GM12875 (cell line): ENCODE measurements around the gene MAFB.

ENCODE experiments used
- H3K4me3 ChIP-seq: one replicate; pipeline ENCODE4 v1.5.1; 2011; ENCODE audit warnings: low read depth, low read length, control low read depth
- TF ChIP-seq, protein P1 (sequence below): IDR thresholded peaks from 2 replicates; pipeline ENCODE4 v1.5.1; 2011; ENCODE audit warnings: low read depth, mild to moderate bottlenecking, control low read depth, inconsistent platforms, low read length, moderate library complexity, borderline replicate concordance; ENCODE audit not compliant: insufficient read depth

The MAFB gene

DNA sequence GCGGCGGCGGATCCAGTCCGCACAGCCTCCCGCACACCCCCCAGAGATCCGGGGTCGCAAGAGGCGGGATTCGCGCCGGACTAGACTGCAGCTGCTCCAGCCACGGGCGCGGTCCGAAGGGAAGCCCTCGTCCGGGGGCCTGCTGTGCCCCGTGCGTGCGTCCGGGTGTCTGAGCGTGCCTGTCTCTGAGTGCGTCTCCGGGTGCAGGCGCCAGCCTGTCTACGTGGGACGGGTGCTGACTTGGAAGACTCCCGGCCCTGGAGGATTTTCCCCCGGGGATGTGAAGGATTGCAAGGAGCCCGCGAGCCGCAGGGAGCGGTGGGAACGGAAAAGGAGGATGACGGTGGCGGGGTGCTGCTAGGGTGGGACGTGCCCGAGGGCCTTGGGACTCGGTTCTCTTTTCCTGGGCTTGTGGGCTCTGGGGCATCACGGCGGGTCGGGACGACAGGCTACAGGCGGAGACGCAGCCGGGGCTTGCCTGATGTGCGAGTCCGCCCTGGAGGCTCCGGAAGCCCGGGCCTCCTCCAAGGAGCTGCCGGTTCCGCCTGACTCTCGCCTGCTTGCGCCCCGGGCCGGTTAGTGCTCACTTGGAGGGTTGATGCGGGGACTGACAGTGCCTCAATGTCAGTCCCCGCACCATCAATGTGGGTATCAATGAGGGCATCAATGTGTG is 5.7 kb downstream of the MAFB start:
- no peak overlapping the region for H3K4me3 ChIP-seq
- TF ChIP-seq, protein P1, sequence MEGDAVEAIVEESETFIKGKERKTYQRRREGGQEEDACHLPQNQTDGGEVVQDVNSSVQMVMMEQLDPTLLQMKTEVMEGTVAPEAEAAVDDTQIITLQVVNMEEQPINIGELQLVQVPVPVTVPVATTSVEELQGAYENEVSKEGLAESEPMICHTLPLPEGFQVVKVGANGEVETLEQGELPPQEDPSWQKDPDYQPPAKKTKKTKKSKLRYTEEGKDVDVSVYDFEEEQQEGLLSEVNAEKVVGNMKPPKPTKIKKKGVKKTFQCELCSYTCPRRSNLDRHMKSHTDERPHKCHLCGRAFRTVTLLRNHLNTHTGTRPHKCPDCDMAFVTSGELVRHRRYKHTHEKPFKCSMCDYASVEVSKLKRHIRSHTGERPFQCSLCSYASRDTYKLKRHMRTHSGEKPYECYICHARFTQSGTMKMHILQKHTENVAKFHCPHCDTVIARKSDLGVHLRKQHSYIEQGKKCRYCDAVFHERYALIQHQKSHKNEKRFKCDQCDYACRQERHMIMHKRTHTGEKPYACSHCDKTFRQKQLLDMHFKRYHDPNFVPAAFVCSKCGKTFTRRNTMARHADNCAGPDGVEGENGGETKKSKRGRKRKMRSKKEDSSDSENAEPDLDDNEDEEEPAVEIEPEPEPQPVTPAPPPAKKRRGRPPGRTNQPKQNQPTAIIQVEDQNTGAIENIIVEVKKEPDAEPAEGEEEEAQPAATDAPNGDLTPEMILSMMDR = no peak

DNA sequence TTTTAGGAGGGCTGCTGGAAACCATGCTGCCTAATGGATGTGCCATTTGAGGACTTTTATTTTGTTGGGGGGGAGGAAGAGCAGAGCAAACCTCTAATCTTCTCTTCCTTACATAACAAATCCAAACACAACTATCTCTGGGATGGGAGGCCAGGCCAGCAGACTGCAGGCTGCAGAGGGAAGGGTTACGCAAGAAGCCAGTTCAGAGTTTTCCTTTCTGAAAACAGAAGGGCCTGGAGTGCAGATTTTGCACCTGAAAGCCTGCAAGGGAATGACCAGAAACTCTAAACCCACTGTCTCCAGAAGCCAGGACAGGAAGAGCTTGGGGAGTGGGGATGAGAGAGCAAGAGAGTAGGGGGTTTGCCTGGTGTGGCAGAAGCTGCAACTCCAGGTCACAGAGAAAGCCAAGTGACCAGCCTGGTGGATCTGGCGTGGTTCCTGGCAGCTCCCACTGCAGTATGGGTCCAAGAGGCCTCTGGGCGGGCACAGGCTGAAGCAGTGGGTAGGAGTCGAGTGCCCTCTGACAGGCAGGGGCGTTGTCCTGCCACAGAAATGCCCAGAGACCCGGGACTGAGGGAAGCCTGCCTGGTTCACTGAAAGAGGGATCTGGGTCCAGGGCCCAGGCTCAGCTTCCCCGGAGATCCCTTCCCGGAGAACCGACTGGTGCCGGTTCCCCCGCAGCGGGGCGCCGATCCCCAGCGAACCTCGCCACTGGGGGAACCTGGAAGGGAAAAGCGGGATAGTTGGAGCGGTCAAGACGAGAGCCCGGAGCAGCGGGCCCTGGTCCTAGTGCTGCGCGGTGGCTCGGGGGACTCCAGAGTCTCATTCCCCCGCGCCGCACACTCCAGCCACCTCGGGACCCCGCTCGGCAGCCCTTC is 6.7 kb downstream of the MAFB start:
- TF ChIP-seq, protein P1 = no peak
- no peak overlapping the region for H3K4me3 ChIP-seq

DNA sequence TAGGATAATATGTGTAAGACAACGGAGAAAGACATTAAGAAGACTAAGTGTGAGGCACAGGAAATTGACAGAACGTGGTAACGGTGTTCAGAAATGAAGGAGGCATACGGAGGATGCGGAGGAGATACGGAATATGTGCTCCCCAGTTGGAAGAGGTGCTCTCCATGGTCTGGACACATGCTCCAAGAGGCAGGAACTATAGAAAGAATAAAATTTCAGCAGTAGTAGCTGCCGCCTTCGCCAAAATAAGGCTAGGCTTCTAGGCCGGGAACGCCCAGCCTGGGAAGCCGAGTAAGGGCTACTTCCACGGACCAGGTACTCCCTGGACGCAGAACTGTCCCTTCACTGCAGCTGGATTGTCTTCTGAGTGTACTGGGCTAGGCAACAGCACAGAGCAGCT is 7.4 kb downstream of the MAFB start:
- H3K4me3 ChIP-seq = no peak overlapping the region
- TF ChIP-seq, protein P1 = no peak

DNA sequence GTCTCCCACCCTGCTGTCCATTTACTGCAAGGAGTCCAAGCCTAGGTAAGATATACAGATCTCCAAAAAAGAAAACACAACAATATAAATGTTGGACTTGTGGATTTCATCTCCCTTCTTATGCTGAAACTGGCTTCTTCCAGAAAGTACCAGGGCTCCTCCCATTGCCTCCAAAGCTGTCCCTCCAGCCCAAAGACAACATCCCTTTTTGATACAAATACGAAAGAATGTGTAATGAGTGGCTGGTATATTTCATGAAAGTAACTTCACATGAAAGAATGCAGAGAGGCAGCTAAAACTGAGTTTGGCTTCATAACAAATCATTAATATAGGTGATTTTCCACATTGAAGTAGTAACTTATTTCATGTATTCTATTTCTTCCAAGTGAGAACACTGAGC is 7.9 kb downstream of the MAFB start:
- TF ChIP-seq, protein P1 = no peak

DNA sequence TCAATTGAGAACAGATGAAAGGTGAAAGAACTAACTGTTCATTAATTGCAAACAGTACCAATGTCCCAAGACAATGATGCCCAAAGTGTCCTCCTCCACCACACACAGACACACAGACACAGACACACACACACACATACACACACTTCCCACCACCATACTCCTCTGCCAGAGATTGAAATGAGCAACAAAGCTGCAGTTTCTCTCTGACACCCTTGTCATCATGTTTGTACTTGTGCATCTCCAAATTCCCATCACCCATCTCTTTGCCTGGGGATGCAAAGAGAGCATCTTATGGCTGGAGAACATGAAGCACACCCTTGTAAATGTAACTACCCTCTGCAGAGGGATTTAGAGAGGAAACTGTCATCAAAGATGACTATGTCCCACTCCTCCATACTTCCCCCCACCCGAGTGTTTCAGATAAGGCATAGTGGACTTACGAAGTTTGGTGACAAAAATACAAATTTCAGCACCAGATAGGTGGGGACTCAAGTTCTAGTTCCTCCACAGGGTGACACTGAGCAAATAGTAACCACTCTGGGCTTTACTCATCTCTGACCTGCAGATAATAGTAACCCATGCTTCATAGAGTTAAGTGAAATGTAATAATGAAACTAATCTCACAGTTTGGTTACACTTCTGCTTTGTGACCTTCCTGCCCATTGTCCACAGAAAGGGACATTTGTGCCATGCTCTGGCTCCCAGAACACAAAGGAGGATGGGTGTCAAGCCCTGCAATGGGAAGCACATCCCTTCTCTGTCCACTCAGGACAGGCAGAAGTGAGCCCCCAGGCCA is 8.7 kb downstream of the MAFB start:
- H3K4me3 ChIP-seq = no peak overlapping the region
- TF ChIP-seq, protein P1 = no peak

More for the DNA sequence above, 7.9 kb downstream of the MAFB start:
- no peak overlapping the region for H3K4me3 ChIP-seq

DNA sequence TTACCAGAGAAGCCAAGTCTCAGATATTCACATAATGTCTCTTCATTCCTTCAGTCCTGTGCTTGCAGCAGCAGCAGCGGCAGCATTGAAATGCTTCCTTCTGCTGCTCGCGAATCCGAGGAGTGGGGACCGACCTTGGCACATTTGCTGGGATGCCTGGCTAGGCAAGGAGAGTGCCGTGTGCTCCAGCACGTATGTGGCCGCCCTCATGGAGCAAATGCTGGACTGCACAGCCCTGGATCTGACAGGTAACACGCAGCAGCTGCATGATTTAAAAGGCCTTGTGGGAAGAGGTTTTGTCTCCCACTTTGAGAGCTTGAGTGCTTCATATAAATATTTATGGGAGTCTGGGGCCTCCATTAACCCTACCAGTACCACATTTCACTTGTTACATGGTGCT is 9.9 kb downstream of the MAFB start:
- TF ChIP-seq, protein P1 = no peak
- H3K4me3 ChIP-seq = no peak overlapping the region
